Ovary (tissue), 9 donors: ENCODE measurements around the gene PCDH7. TPM values are rescaled to one million over a fixed set of nuclear protein-coding genes. Genes with fewer than 3 reads are reported as not detected.

ENCODE experiments used
- DNase-seq, 5 donors: peaks; one replicate each; pipeline ENCODE4 v3.0.0-alpha.2; 2019 to 2020
- H3K27ac ChIP-seq, 2 donors: fragments of 200-600 bp; one replicate each; pipeline versions ENCODE4 v1.5.1 to v1.8.0; 2019 to 2022
- H3K27me3 ChIP-seq: fragments of 200-600 bp; one replicate; pipeline ENCODE4 v1.8.0; 2022
- H3K36me3 ChIP-seq: fragments of 200-600 bp; sonication (generic); one replicate; pipeline ENCODE4 v1.5.1; 2019
- H3K4me1 ChIP-seq: one replicate; pipeline ENCODE4 v1.8.1; 2013; ENCODE audit warnings: mild to moderate bottlenecking, moderate library complexity; ENCODE audit not compliant: insufficient read depth
- H3K4me3 ChIP-seq: fragments of 200-600 bp; sonication (generic); one replicate; pipeline ENCODE4 v1.5.1; 2017
- H3K9me3 ChIP-seq, 2 donors: fragments of 200-600 bp in 1 of 2; sonication (generic) in 1 of 2; one replicate each; pipeline versions ENCODE4 v1.5.1 to v1.8.1; 2013 to 2019; ENCODE audit warnings: mild to moderate bottlenecking in 1 of 2, moderate library complexity in 1 of 2
- CTCF ChIP-seq, 3 donors: fragments of 450-650 bp in 2 of 3; fragments of 200-600 bp in 1 of 3; IDR thresholded peaks; one replicate each; pipeline versions ENCODE4 v1.5.1 to v1.8.0; 2016 to 2022; ENCODE audit warnings: antibody characterized with exemption in 3 of 3, mild to moderate bottlenecking in 1 of 3
- EP300 ChIP-seq: sonication (generic); formaldehyde crosslinking; IDR thresholded peaks from one replicate; pipeline ENCODE4 v1.6.1; 2017; ENCODE audit warnings: antibody characterized with exemption
- POLR2A ChIP-seq: fragments of 450-650 bp; IDR thresholded peaks from one replicate; pipeline ENCODE4 v1.6.1; 2017; ENCODE audit warnings: antibody characterized with exemption, mild to moderate bottlenecking, moderate library complexity
- WGBS, 3 donors: extraction: QIAGEN DNeasy Blood & Tissue Kit in 1 of 3; methylation state at CpG; one replicate each; pipeline versions ENCODE4 v1.1.5 to v1.1.7; 2013 to 2017; 5-methylcytosine and 5-hydroxymethylcytosine counted together
- intact Hi-C, 4 donors: fragments of 100-400 bp; cut with DNase I; formaldehyde crosslinking; loops; one replicate each; pipeline versions ENCODE4 v1.11.0 to v1.15.1; 2022 to 2023
- polyA plus RNA-seq, 2 donors: library from polyadenylated mRNA; stranded (reverse); fragments of 200-250 nt in 1 of 2; fragments of 350-450 nt in 1 of 2; fragmentation: Illumina TruSeq in 1 of 2; extraction: RNeasy Lipid Tissue Mini Kit (QIAGEN cat#74804) in 1 of 2; gene quantifications; one replicate each; pipeline ENCODE4 v1.2.3, GENCODE V29; 2013 to 2014
- total RNA-seq, 7 donors: library from RNA; depleted of rRNA in 2 of 7; stranded (reverse); fragments of >200 nt in 2 of 7; fragmentation: NEBNext Ultra II Directional in 3 of 7; extraction: Animal tissue kit (Norgen Biotek cat#: 25700) in 3 of 7; gene quantifications; one replicate each; pipeline versions ENCODE4 v1.1.0 to v1.2.4, GENCODE V29; 2016 to 2023
- donor health status: DM: no; HTN: no; CAD: no; lungs with moderate emphysema.
- donor health status: DM: no; HTN: no; CAD: no.
- donor health status: Bipolar disorder and iron deficiency.
- donor health status: DM: yes; HTN: yes; CAD: no.
- donor health status: DM: no; HTN: no; CAD: no.
- donor health status: DM: yes; HTN: yes; CAD: no.

Gene PCDH7
- total and polyA plus RNA-seq, 9 donors: 3.7 to 35.2 (median 13.7) TPM

- Histone ChIP-seq H3K36me3 (no peaks in the 10 kb centered on the region), H3K27ac (no peak overlapping the region), H3K27me3 (no peaks in the 10 kb centered on the region), H3K9me3 (no peaks in the 10 kb centered on the region), H3K4me3 (no peak overlapping the region), H3K4me1 (no peaks in the 10 kb centered on the region)
- TF ChIP-seq POLR2A (no peak), CTCF (IDR thresholded peaks at IDR 0.05) (no peak), EP300 (no peak)
- 54 to 65% (median 58%) methylated on average over 2 of the region's 2 CpGs for WGBS, 3 donors
- intact Hi-C loops: no loop called here
- no peak for DNase-seq
Observed at GRCh38 chr4:30770812-30771211, 50.6 kb downstream of the PCDH7 start.

- no peak overlapping the region for H3K4me3 ChIP-seq
- WGBS, 3 donors: 46 to 53% (median 47%) methylated on average over 3 of the region's 3 CpGs
- no peaks in the 10 kb centered on the region for H3K27me3 ChIP-seq
- intact Hi-C loops: no loop called here
- H3K27ac ChIP-seq: no peak overlapping the region
- TF ChIP-seq POLR2A: no peak
- TF ChIP-seq EP300: no peak
- TF ChIP-seq CTCF (IDR thresholded peaks at IDR 0.05): no peak
- H3K4me1 ChIP-seq: no peaks in the 10 kb centered on the region
- DNase-seq: no peak
- no peaks in the 10 kb centered on the region for H3K9me3 ChIP-seq
- no peaks in the 10 kb centered on the region for H3K36me3 ChIP-seq
Observed at GRCh38 chr4:30776451-30776850, 56.3 kb downstream of the PCDH7 start.

- Histone ChIP-seq H3K36me3 (no peaks in the 10 kb centered on the region), H3K4me1 (no peaks in the 10 kb centered on the region), H3K27ac (no peak overlapping the region), H3K4me3 (no peak overlapping the region), H3K27me3 (no peaks in the 10 kb centered on the region), H3K9me3 (no peaks in the 10 kb centered on the region)
- intact Hi-C loops: no loop called here
- DNase-seq: no peak
- 58 to 60% (median 58%) methylated on average over 2 of the region's 2 CpGs for WGBS, 3 donors
- TF ChIP-seq EP300: no peak
- no peak for TF ChIP-seq CTCF (IDR thresholded peaks at IDR 0.05)
- no peak for TF ChIP-seq POLR2A
Observed at GRCh38 chr4:30776921-30777415, 56.8 kb downstream of the PCDH7 start.
